ENCODE results near the gene ALKAL2.

The ALKAL2 gene

GRCh38 chr2:249538-250042, 38.3 kb downstream of the ALKAL2 start:
- Histone ChIP-seq H2AFZ (ENCODE audit: low read length) (no peak overlapping the region), H4K20me1 (ENCODE audit: insufficient read depth, low read length) (no peaks in the 10 kb centered on the region), H3K27ac (ENCODE audit: low read depth, low read length, poor library complexity, severe bottlenecking) (no peak overlapping the region), H3K9ac (ENCODE audit: low read length) (no peak overlapping the region), H3K4me1 (ENCODE audit: insufficient read depth, low read length, severe bottlenecking) (no peaks in the 10 kb centered on the region), H3K4me2 (ENCODE audit: low read length) (no peak overlapping the region), H3K9me2 (ENCODE audit: low read depth, low read length) (no peaks in the 10 kb centered on the region), H3K27me3 (ENCODE audit: insufficient read depth, low read length) (no peaks in the 10 kb centered on the region), H3K9me3 (ENCODE audit: low read length) (no peaks in the 10 kb centered on the region), H3K36me3 (ENCODE audit: insufficient read depth, low read length) (peaks cover 17% of the 10 kb centered on the region; the same call in 1 of the 2 replicates), H3K4me3 (ENCODE audit: low read depth, low read length, poor library complexity, severe bottlenecking) (no peak overlapping the region), H3F3A (ENCODE audit: insufficient read depth, low read length) (no peaks in the 10 kb centered on the region), H3K79me2 (ENCODE audit: insufficient read depth, low read length) (no peaks in the 10 kb centered on the region)
- TF ChIP-seq CTCF (IDR thresholded peaks at IDR 0.05; ENCODE audit: low read length) (no peak), EZH2 (IDR thresholded peaks at IDR 0.05; ENCODE audit: borderline replicate concordance, low read length) (no peak)

- no peaks in the 10 kb centered on the region for H3K4me1 ChIP-seq (ENCODE audit: insufficient read depth, low read length, severe bottlenecking)
- peaks cover 20% of the 10 kb centered on the region for H3K36me3 ChIP-seq (ENCODE audit: insufficient read depth, low read length)
- H3K9me2 ChIP-seq (ENCODE audit: low read depth, low read length) = no peaks in the 10 kb centered on the region
- H3K27me3 ChIP-seq (ENCODE audit: insufficient read depth, low read length) = no peaks in the 10 kb centered on the region
- no peak overlapping the region for H3K9ac ChIP-seq (ENCODE audit: low read length)
- H3F3A ChIP-seq (ENCODE audit: insufficient read depth, low read length) = no peaks in the 10 kb centered on the region
- H4K20me1 ChIP-seq (ENCODE audit: insufficient read depth, low read length) = no peaks in the 10 kb centered on the region
- no peak overlapping the region for H2AFZ ChIP-seq (ENCODE audit: low read length)
- H3K4me3 ChIP-seq (ENCODE audit: low read depth, low read length, poor library complexity, severe bottlenecking) = no peak overlapping the region
- H3K79me2 ChIP-seq (ENCODE audit: insufficient read depth, low read length) = no peaks in the 10 kb centered on the region
- no peak overlapping the region for H3K4me2 ChIP-seq (ENCODE audit: low read length)
- H3K27ac ChIP-seq (ENCODE audit: low read depth, low read length, poor library complexity, severe bottlenecking) = no peak overlapping the region
- TF ChIP-seq CTCF (IDR thresholded peaks at IDR 0.05; ENCODE audit: low read length) (no peak), EZH2 (IDR thresholded peaks at IDR 0.05; ENCODE audit: borderline replicate concordance, low read length) (no peak)
- H3K9me3 ChIP-seq (ENCODE audit: low read length) = no peaks in the 10 kb centered on the region
Observed at GRCh38 chr2:248724-249123, 39.2 kb downstream of the ALKAL2 start.

- H3K4me3 ChIP-seq (ENCODE audit: low read depth, low read length, poor library complexity, severe bottlenecking) = no peak overlapping the region
- H3K9me3 ChIP-seq (ENCODE audit: low read length) = no peaks in the 10 kb centered on the region
- no peaks in the 10 kb centered on the region for H3K27me3 ChIP-seq (ENCODE audit: insufficient read depth, low read length)
- no peaks in the 10 kb centered on the region for H3F3A ChIP-seq (ENCODE audit: insufficient read depth, low read length)
- peaks cover 31% of the 10 kb centered on the region for H3K36me3 ChIP-seq (ENCODE audit: insufficient read depth, low read length)
- no peaks in the 10 kb centered on the region for H3K9me2 ChIP-seq (ENCODE audit: low read depth, low read length)
- no peaks in the 10 kb centered on the region for H3K79me2 ChIP-seq (ENCODE audit: insufficient read depth, low read length)
- H4K20me1 ChIP-seq (ENCODE audit: insufficient read depth, low read length) = no peaks in the 10 kb centered on the region
- no peaks in the 10 kb centered on the region for H3K4me1 ChIP-seq (ENCODE audit: insufficient read depth, low read length, severe bottlenecking)
- H2AFZ ChIP-seq (ENCODE audit: low read length) = no peak overlapping the region
- no peak overlapping the region for H3K4me2 ChIP-seq (ENCODE audit: low read length)
- H3K27ac ChIP-seq (ENCODE audit: low read depth, low read length, poor library complexity, severe bottlenecking) = no peak overlapping the region
- no peak overlapping the region for H3K9ac ChIP-seq (ENCODE audit: low read length)
- TF ChIP-seq EZH2 (IDR thresholded peaks at IDR 0.05; ENCODE audit: borderline replicate concordance, low read length) (no peak), CTCF (IDR thresholded peaks at IDR 0.05; ENCODE audit: low read length) (peak; percentile 67)
Observed at GRCh38 chr2:246489-247144, 41.3 kb downstream of the ALKAL2 start.

All from OCI-LY1 (cell line).